Adrenal gland (tissue), 12 donors: ENCODE measurements around the gene ZNF579. TPM values are rescaled to one million over a fixed set of nuclear protein-coding genes. Genes with fewer than 3 reads are reported as not detected.

Experiments used
- polyA plus RNA-seq, 3 donors: library from polyadenylated mRNA; stranded (reverse); fragments of 200-250 nt in 2 of 3; fragments of 350-450 nt in 1 of 3; fragmentation: Illumina TruSeq in 1 of 3; extraction: RNeasy Lipid Tissue Mini Kit (QIAGEN cat#74804) in 1 of 3; gene quantifications; one replicate each; pipeline ENCODE4 v1.2.3, GENCODE V29; 2013 to 2014
- total RNA-seq, 9 donors: library from RNA; depleted of rRNA in 4 of 9; stranded (reverse); fragments of >200 nt in 4 of 9; fragments of 120-200 nt in 1 of 9; fragmentation: NEBNext Ultra II Directional in 1 of 9; extraction: Animal tissue kit (Norgen Biotek cat#: 25700) in 1 of 9; gene quantifications; one replicate each; pipeline versions ENCODE4 v1.1.0 to v1.2.4, GENCODE V29; 2013 to 2023
- donor health status: healthy with polysubstance abuse.
- donor health status: Bipolar disorder and iron deficiency.
- donor health status: DM: yes; HTN: yes; CAD: no.
- donor health status: DM: no; HTN: no; CAD: no.
- donor health status: DM: no; HTN: no; CAD: no.
- donor health status: DM: yes; HTN: yes; CAD: no.

ZNF579 gene
- total and polyA plus RNA-seq, 12 donors, result 2.1 to 27.1 (median 8.4) TPM

Other genes starting within 250 kb of the ZNF579 start
- 10 to 100 TPM in 6 of 9 donors, 1 to 10 TPM in 3; 3.9 to 38.3 (median 14.9) TPM for gene KMT5C, start 241.0 kb downstream of the ZNF579 start, total RNA-seq
- 10 to 100 TPM in 2 of 3 donors, 1 to 10 TPM in 1; 1.4 to 56.7 (median 30.3) TPM for gene KMT5C, start 241.0 kb downstream of the ZNF579 start, polyA plus RNA-seq
- under 1 TPM in 2 of 9 donors, not detected in 7; 0.17 to 0.18 TPM for gene COX6B2, start 226.1 kb downstream of the ZNF579 start, total RNA-seq
- gene COX6B2, start 226.1 kb downstream of the ZNF579 start, polyA plus RNA-seq, result not detected
- not detected for gene GARIN5B, start 217.6 kb downstream of the ZNF579 start, total RNA-seq
- not detected for gene GARIN5B, start 217.6 kb downstream of the ZNF579 start, polyA plus RNA-seq
- gene IL11, start 210.4 kb downstream of the ZNF579 start, total RNA-seq, result under 1 TPM in 2 of 9 donors, not detected in 7; 0.17 to 0.28 TPM
- 1 to 10 TPM in 1 of 3 donors, under 1 TPM in 1, not detected in 1; 0.24 to 1.1 TPM for gene IL11, start 210.4 kb downstream of the ZNF579 start, polyA plus RNA-seq
- gene TMEM190, start 204.0 kb downstream of the ZNF579 start, total RNA-seq, result 1 to 10 TPM in 2 of 9 donors, under 1 TPM in 1, not detected in 6; 0.55 to 2.3 (median 1.1) TPM
- gene TMEM190, start 204.0 kb downstream of the ZNF579 start, polyA plus RNA-seq, result 10 to 100 TPM in 1 of 3 donors, 1 to 10 TPM in 1, under 1 TPM in 1; 0.62 to 63.0 (median 4.7) TPM
- 1 to 10 TPM in 8 of 9 donors, under 1 TPM in 1; 0.28 to 9.3 (median 2.9) TPM for gene TMEM238, start 196.6 kb downstream of the ZNF579 start, total RNA-seq
- under 1 TPM in 1 of 3 donors, not detected in 2; 0.13 TPM for gene TMEM238, start 196.6 kb downstream of the ZNF579 start, polyA plus RNA-seq
- gene RPL28, start 194.9 kb downstream of the ZNF579 start, total RNA-seq, result 1,000 to 10,000 TPM in 4 of 9 donors, 100 to 1,000 TPM in 5; 194 to 2,378 (median 694) TPM
- 1,000 to 10,000 TPM in 2 of 3 donors, 100 to 1,000 TPM in 1; 577 to 2,804 (median 2,164) TPM for gene RPL28, start 194.9 kb downstream of the ZNF579 start, polyA plus RNA-seq
- gene UBE2S, start 173.1 kb downstream of the ZNF579 start, total RNA-seq, result 10 to 100 TPM; 13.0 to 57.1 (median 20.3) TPM
- 10 to 100 TPM in 2 of 3 donors, 1 to 10 TPM in 1; 8.8 to 18.0 (median 11.9) TPM for gene UBE2S, start 173.1 kb downstream of the ZNF579 start, polyA plus RNA-seq
- under 1 TPM in 5 of 9 donors, not detected in 4; 0.08 to 0.49 (median 0.20) TPM for gene SHISA7, start 137.5 kb downstream of the ZNF579 start, total RNA-seq
- 1 to 10 TPM in 2 of 3 donors, under 1 TPM in 1; 0.47 to 1.3 (median 1.1) TPM for gene SHISA7, start 137.5 kb downstream of the ZNF579 start, polyA plus RNA-seq
- 100 to 1,000 TPM in 1 of 9 donors, 10 to 100 TPM in 8; 58.2 to 181 (median 78.3) TPM for gene ISOC2, start 119.2 kb downstream of the ZNF579 start, total RNA-seq
- 100 to 1,000 TPM in 1 of 3 donors, 10 to 100 TPM in 2; 18.1 to 119 (median 75.0) TPM for gene ISOC2, start 119.2 kb downstream of the ZNF579 start, polyA plus RNA-seq
- gene C19orf85, start 116.1 kb downstream of the ZNF579 start, total RNA-seq, result not detected
- not detected for gene C19orf85, start 116.1 kb downstream of the ZNF579 start, polyA plus RNA-seq
- gene ZNF628, start 104.2 kb downstream of the ZNF579 start, total RNA-seq, result 10 to 100 TPM in 3 of 9 donors, 1 to 10 TPM in 5, under 1 TPM in 1; 0.83 to 27.9 (median 8.7) TPM
- gene ZNF628, start 104.2 kb downstream of the ZNF579 start, polyA plus RNA-seq, result 10 to 100 TPM in 1 of 3 donors, 1 to 10 TPM in 1, under 1 TPM in 1; 0.04 to 17.5 (median 3.7) TPM
- gene NAT14, start 95.7 kb downstream of the ZNF579 start, total RNA-seq, result 10 to 100 TPM in 6 of 9 donors, 1 to 10 TPM in 3; 4.9 to 46.7 (median 18.3) TPM
- gene NAT14, start 95.7 kb downstream of the ZNF579 start, polyA plus RNA-seq, result 100 to 1,000 TPM in 1 of 3 donors, 10 to 100 TPM in 1, 1 to 10 TPM in 1; 6.2 to 108 (median 53.8) TPM
- 1 to 10 TPM in 8 of 9 donors, under 1 TPM in 1; 0.33 to 6.8 (median 4.4) TPM for gene SSC5D, start 92.4 kb downstream of the ZNF579 start, total RNA-seq
- gene SSC5D, start 92.4 kb downstream of the ZNF579 start, polyA plus RNA-seq, result 1 to 10 TPM; 1.3 to 10.0 (median 1.5) TPM
- gene SBK2, start 43.7 kb downstream of the ZNF579 start, total RNA-seq, result not detected
- gene SBK2, start 43.7 kb downstream of the ZNF579 start, polyA plus RNA-seq, result not detected
- gene SBK3, start 35.3 kb downstream of the ZNF579 start, total RNA-seq, result under 1 TPM in 2 of 9 donors, not detected in 7; 0.18 to 0.68 TPM
- under 1 TPM in 1 of 3 donors, not detected in 2; 0.10 TPM for gene SBK3, start 35.3 kb downstream of the ZNF579 start, polyA plus RNA-seq
- 10 to 100 TPM in 4 of 9 donors, 1 to 10 TPM in 5; 4.4 to 19.7 (median 9.2) TPM for gene FIZ1, start 18.7 kb upstream of the ZNF579 start, total RNA-seq
- gene FIZ1, start 18.7 kb upstream of the ZNF579 start, polyA plus RNA-seq, result 10 to 100 TPM in 2 of 3 donors, 1 to 10 TPM in 1; 6.3 to 19.6 (median 15.2) TPM
- gene ZNF524, start 19.4 kb upstream of the ZNF579 start, total RNA-seq, result 10 to 100 TPM in 8 of 9 donors, 1 to 10 TPM in 1; 7.7 to 83.7 (median 24.6) TPM
- 10 to 100 TPM in 2 of 3 donors, under 1 TPM in 1; 0.93 to 57.6 (median 57.1) TPM for gene ZNF524, start 19.4 kb upstream of the ZNF579 start, polyA plus RNA-seq
- 10 to 100 TPM in 5 of 9 donors, 1 to 10 TPM in 3, under 1 TPM in 1; 0.72 to 19.6 (median 10.3) TPM for gene ZNF865, start 24.8 kb upstream of the ZNF579 start, total RNA-seq
- 10 to 100 TPM in 2 of 3 donors, 1 to 10 TPM in 1; 2.0 to 24.7 (median 11.7) TPM for gene ZNF865, start 24.8 kb upstream of the ZNF579 start, polyA plus RNA-seq
- gene ZNF784, start 43.7 kb upstream of the ZNF579 start, total RNA-seq, result 10 to 100 TPM in 3 of 9 donors, 1 to 10 TPM in 6; 5.4 to 16.3 (median 9.7) TPM
- 10 to 100 TPM in 1 of 3 donors, 1 to 10 TPM in 2; 3.5 to 13.6 (median 8.3) TPM for gene ZNF784, start 43.7 kb upstream of the ZNF579 start, polyA plus RNA-seq
- 10 to 100 TPM in 8 of 9 donors, 1 to 10 TPM in 1; 8.0 to 68.7 (median 42.0) TPM for gene ZNF580, start 60.2 kb upstream of the ZNF579 start, total RNA-seq
- 100 to 1,000 TPM in 1 of 3 donors, 10 to 100 TPM in 2; 16.6 to 101 (median 97.5) TPM for gene ZNF580, start 60.2 kb upstream of the ZNF579 start, polyA plus RNA-seq
- gene ZNF581, start 62.8 kb upstream of the ZNF579 start, total RNA-seq, result 10 to 100 TPM; 11.2 to 55.7 (median 22.7) TPM
- gene ZNF581, start 62.8 kb upstream of the ZNF579 start, polyA plus RNA-seq, result 10 to 100 TPM in 2 of 3 donors, 1 to 10 TPM in 1; 8.7 to 23.3 (median 22.4) TPM
- gene CCDC106, start 67.4 kb upstream of the ZNF579 start, total RNA-seq, result 10 to 100 TPM; 21.7 to 42.8 (median 27.3) TPM
- 10 to 100 TPM; 14.8 to 63.8 (median 42.8) TPM for gene CCDC106, start 67.4 kb upstream of the ZNF579 start, polyA plus RNA-seq
- 100 to 1,000 TPM in 6 of 9 donors, 10 to 100 TPM in 3; 76.0 to 178 (median 119) TPM for gene U2AF2, start 74.2 kb upstream of the ZNF579 start, total RNA-seq
- gene U2AF2, start 74.2 kb upstream of the ZNF579 start, polyA plus RNA-seq, result 100 to 1,000 TPM in 1 of 3 donors, 10 to 100 TPM in 2; 58.9 to 243 (median 85.3) TPM
- 100 to 1,000 TPM in 8 of 9 donors, 10 to 100 TPM in 1; 20.1 to 235 (median 162) TPM for gene EPN1, start 94.4 kb upstream of the ZNF579 start, total RNA-seq
- gene EPN1, start 94.4 kb upstream of the ZNF579 start, polyA plus RNA-seq, result 100 to 1,000 TPM in 1 of 3 donors, 10 to 100 TPM in 2; 27.8 to 151 (median 77.1) TPM
- not detected for gene NLRP9, start 157.6 kb upstream of the ZNF579 start, total RNA-seq
- not detected for gene NLRP9, start 157.6 kb upstream of the ZNF579 start, polyA plus RNA-seq
- gene RFPL4A, start 178.2 kb upstream of the ZNF579 start, total RNA-seq, result under 1 TPM in 1 of 9 donors, not detected in 8; 0.28 TPM
- not detected for gene RFPL4A, start 178.2 kb upstream of the ZNF579 start, polyA plus RNA-seq
- gene RFPL4AL1, start 188.3 kb upstream of the ZNF579 start, total RNA-seq, result not detected
- not detected for gene RFPL4AL1, start 188.3 kb upstream of the ZNF579 start, polyA plus RNA-seq